Type B pancreatic cell (in vitro differentiated cells): ENCODE data around the gene LRRN1. TPM values are rescaled to one million over a fixed set of nuclear protein-coding genes. Genes with fewer than 3 reads are reported as not detected.

Experiments
- DNase-seq: peaks from one replicate; pipeline ENCODE4 v3.0.0; 2021; ENCODE audit warnings: mixed read lengths; ENCODE audit not compliant: unreplicated experiment; ENCODE audit errors: extremely low spot score
- H3K27ac Mint-ChIP-seq: 2 replicates; pipeline ENCODE4 v1.8.0; 2021; ENCODE audit warnings: mild to moderate bottlenecking, mixed read lengths
- H3K27me3 Mint-ChIP-seq: 2 replicates; pipeline ENCODE4 v1.8.0; 2021; ENCODE audit warnings: mixed read lengths
- H3K36me3 Mint-ChIP-seq: 2 replicates; pipeline ENCODE4 v1.8.0; 2021; ENCODE audit warnings: mixed read lengths
- H3K4me1 Mint-ChIP-seq: one replicate; pipeline ENCODE4 v1.8.0; 2021; ENCODE audit warnings: mixed read lengths; ENCODE audit not compliant: unreplicated experiment
- H3K4me3 Mint-ChIP-seq: 2 replicates; pipeline ENCODE4 v1.8.0; 2021; ENCODE audit warnings: mild to moderate bottlenecking, mixed read lengths
- H3K9me3 Mint-ChIP-seq: 2 replicates; pipeline ENCODE4 v1.8.0; 2021; ENCODE audit warnings: mixed read lengths
- total RNA-seq: library from RNA; stranded (reverse); gene quantifications from 2 replicates; pipeline ENCODE4 v1.2.1, GENCODE V29; 2021; ENCODE audit warnings: low replicate concordance
- TF ChIP-seq, protein P1 (sequence below): fragments of 200-600 bp; sonication (generic); conservative IDR thresholded peaks from 2 replicates; pipeline ENCODE4 v1.5.0; 2021; ENCODE audit warnings: antibody characterized with exemption, mild to moderate bottlenecking

LRRN1 gene
- total RNA-seq, 1 donor from 2014 or later, result 85.2 TPM

- peaks cover 15% of the 10 kb centered on the region for H3K4me1 Mint-ChIP-seq
- peaks cover 2% of the 10 kb centered on the region for H3K27me3 Mint-ChIP-seq
- no peak overlapping the region for H3K4me3 Mint-ChIP-seq
- no peak for DNase-seq
- H3K36me3 Mint-ChIP-seq, result peaks cover 25% of the 10 kb centered on the region
- H3K27ac Mint-ChIP-seq, result no peak overlapping the region
- no peaks in the 10 kb centered on the region for H3K9me3 Mint-ChIP-seq
- TF ChIP-seq, protein P1, sequence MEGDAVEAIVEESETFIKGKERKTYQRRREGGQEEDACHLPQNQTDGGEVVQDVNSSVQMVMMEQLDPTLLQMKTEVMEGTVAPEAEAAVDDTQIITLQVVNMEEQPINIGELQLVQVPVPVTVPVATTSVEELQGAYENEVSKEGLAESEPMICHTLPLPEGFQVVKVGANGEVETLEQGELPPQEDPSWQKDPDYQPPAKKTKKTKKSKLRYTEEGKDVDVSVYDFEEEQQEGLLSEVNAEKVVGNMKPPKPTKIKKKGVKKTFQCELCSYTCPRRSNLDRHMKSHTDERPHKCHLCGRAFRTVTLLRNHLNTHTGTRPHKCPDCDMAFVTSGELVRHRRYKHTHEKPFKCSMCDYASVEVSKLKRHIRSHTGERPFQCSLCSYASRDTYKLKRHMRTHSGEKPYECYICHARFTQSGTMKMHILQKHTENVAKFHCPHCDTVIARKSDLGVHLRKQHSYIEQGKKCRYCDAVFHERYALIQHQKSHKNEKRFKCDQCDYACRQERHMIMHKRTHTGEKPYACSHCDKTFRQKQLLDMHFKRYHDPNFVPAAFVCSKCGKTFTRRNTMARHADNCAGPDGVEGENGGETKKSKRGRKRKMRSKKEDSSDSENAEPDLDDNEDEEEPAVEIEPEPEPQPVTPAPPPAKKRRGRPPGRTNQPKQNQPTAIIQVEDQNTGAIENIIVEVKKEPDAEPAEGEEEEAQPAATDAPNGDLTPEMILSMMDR, result no peak
Measured at GRCh38 chr3:3806856-3807255, 7.6 kb downstream of the LRRN1 start.

DNA sequence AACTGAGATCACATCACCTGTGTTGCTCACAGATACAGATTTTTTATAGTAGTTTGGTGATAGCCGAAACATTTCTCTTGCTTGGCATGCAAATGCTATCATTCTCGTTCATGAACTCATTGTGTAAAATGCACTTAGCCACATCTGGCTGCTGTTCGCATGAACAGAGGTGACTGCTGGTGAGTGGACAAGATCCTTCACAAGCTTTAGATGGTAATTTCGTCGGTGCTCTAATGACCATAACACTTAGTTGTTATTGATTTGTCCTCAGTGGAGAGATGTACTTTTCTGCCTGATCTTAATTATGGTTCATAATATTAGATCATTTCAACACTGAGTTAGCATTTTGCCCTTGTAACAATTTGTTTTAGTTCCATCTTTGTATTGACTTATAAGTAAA, 13.8 kb downstream of the LRRN1 start:
- TF ChIP-seq, protein P1, result no peak
- no peak overlapping the region for H3K4me3 Mint-ChIP-seq
- H3K36me3 Mint-ChIP-seq, result peaks cover 37% of the 10 kb centered on the region
- no peaks in the 10 kb centered on the region for H3K9me3 Mint-ChIP-seq
- no peaks in the 10 kb centered on the region for H3K4me1 Mint-ChIP-seq
- no peaks in the 10 kb centered on the region for H3K27me3 Mint-ChIP-seq
- H3K27ac Mint-ChIP-seq, result no peak overlapping the region
- DNase-seq, result no peak

DNA sequence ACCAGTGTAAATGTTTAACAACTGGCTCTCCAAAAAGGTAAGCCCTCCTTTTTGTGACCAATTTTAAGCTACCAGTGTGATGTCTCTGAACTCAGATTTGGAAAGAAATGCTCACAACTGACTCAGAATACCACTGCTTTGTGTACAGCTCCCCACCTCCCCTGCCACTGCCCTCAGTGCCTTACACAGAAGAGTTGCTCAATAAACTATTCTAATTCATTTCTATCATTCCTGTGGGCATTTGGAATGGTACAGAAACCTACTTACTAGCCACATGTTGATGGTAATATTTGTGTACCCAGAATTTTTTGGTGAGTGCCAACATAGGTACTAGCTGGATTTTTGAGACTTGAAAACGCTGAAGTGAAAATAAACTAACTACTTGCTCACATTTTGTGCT, 16.0 kb downstream of the LRRN1 start:
- H3K9me3 Mint-ChIP-seq, result no peaks in the 10 kb centered on the region
- H3K4me1 Mint-ChIP-seq, result no peaks in the 10 kb centered on the region
- DNase-seq, result no peak
- no peak overlapping the region for H3K4me3 Mint-ChIP-seq
- H3K27me3 Mint-ChIP-seq, result no peaks in the 10 kb centered on the region
- peaks cover 32% of the 10 kb centered on the region for H3K36me3 Mint-ChIP-seq
- H3K27ac Mint-ChIP-seq, result no peak overlapping the region
- TF ChIP-seq, protein P1, result no peak

DNA sequence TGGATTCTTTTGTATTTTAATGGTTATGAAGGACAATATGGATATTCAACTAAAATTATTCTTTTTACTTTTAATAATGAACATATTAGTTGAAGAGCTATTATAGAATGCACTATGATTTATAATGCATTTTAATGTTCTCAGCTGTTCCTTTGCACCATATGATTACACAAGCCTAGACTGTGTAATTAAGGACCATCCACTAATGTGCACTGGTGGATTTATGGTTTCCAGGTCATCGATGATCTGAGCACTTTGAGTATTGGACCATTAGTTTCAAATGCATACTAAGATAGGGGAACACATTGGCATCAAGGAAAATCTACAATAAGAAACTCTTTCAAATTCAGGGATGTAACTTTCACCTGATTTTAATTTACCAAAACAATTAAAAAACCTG, 16.8 kb downstream of the LRRN1 start:
- Mint-ChIP-seq H3K4me1 (no peaks in the 10 kb centered on the region), H3K27ac (no peak overlapping the region), H3K4me3 (no peak overlapping the region), H3K36me3 (peaks cover 32% of the 10 kb centered on the region), H3K27me3 (no peaks in the 10 kb centered on the region), H3K9me3 (no peaks in the 10 kb centered on the region)
- no peak for DNase-seq
- TF ChIP-seq, protein P1, result no peak

DNA sequence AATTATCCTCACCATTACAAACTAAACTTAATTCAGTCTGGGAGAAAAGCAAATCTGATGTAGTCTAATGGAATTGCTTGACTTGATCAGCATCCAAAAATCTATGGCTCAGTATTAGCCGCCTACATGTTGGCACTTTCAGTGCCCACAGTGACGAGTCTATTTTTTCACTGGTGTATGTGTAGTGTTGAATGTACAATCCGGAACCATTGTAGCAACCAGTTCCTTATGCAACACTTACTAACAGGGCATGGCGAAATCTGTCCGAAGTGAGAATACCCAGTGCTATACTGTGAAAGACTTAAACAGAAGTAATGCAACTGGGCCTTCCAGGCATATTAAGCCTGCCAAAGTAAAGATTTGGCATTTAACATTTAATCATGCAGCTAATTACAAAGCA, 18.6 kb downstream of the LRRN1 start:
- peaks cover 39% of the 10 kb centered on the region for H3K36me3 Mint-ChIP-seq
- H3K9me3 Mint-ChIP-seq, result no peaks in the 10 kb centered on the region
- no peaks in the 10 kb centered on the region for H3K4me1 Mint-ChIP-seq
- no peak overlapping the region for H3K27ac Mint-ChIP-seq
- TF ChIP-seq, protein P1, result no peak
- no peak overlapping the region for H3K4me3 Mint-ChIP-seq
- no peaks in the 10 kb centered on the region for H3K27me3 Mint-ChIP-seq
- DNase-seq, result no peak

- Mint-ChIP-seq H3K27ac (no peak overlapping the region), H3K4me1 (no peaks in the 10 kb centered on the region), H3K4me3 (no peak overlapping the region), H3K36me3 (peaks cover 30% of the 10 kb centered on the region), H3K9me3 (no peaks in the 10 kb centered on the region), H3K27me3 (no peaks in the 10 kb centered on the region)
- no peak for DNase-seq
- TF ChIP-seq, protein P1, result no peak
Measured at GRCh38 chr3:3821777-3822176, 22.5 kb downstream of the LRRN1 start.
